GM19397 (cell line): Measurements from ENCODE around the gene GPR180.
A peak's percentile ranks its signal among the peaks of the same experiment; 100 is the strongest.
"Not testable (repeated sequence)": the region's sequence is repeated elsewhere in the genome, so short reads cannot be mapped to it uniquely, and the experiment has no call there.

Source experiments
- ATAC-seq: cut with Tn5 transposase; IDR thresholded peaks from one replicate; pipeline ENCODE4 v1.9.1; 2021; ENCODE audit warnings: mild to moderate bottlenecking, moderate library complexity; ENCODE audit not compliant: unreplicated experiment

Gene GPR180

GRCh38 chr13:94595950-94596574 lies 5.6 kb upstream of the GPR180 start, which contains the start of gene TGDS:
Gene TGDS (minus strand): TSS chr13:94596152. CDS start chr13:94596136, 16 bp downstream.
- peak; percentile 99 for ATAC-seq

- ATAC-seq, result no peak
Measured at GRCh38 chr13:94596575-94596971, 5.1 kb upstream of the GPR180 start.

- no peak for ATAC-seq
Measured at GRCh38 chr13:94598281-94598680, 3.4 kb upstream of the GPR180 start.

- no peak for ATAC-seq
Measured at GRCh38 chr13:94599877-94600276, 1.8 kb upstream of the GPR180 start.

- no peak for ATAC-seq
Measured at GRCh38 chr13:94602467-94602866, 810 bp downstream of the GPR180 start.

- ATAC-seq, result no peak
Measured at GRCh38 chr13:94607056-94607455, 5.4 kb downstream of the GPR180 start.

GRCh38 chr13:94607939-94608338 lies 6.3 kb downstream of the GPR180 start:
- ATAC-seq, result no peak

GRCh38 chr13:94608586-94608985 lies 6.9 kb downstream of the GPR180 start:
- ATAC-seq, result no peak

- ATAC-seq, result no peak
Measured at GRCh38 chr13:94609196-94609595, 7.5 kb downstream of the GPR180 start.

- no peak for ATAC-seq
Measured at GRCh38 chr13:94610475-94610874, 8.8 kb downstream of the GPR180 start.

GRCh38 chr13:94612050-94612449 lies 10.4 kb downstream of the GPR180 start:
- ATAC-seq, result no peak

- no peak for ATAC-seq
Measured at GRCh38 chr13:94613051-94613450, 11.4 kb downstream of the GPR180 start.

- no peak for ATAC-seq
Measured at GRCh38 chr13:94617389-94618000, 15.8 kb downstream of the GPR180 start.

- peak; percentile 64 for ATAC-seq
Measured at GRCh38 chr13:94620286-94620896, 18.7 kb downstream of the GPR180 start.

GRCh38 chr13:94622344-94622743 lies 20.7 kb downstream of the GPR180 start:
- ATAC-seq, result no peak

GRCh38 chr13:94623316-94623715 lies 21.7 kb downstream of the GPR180 start:
- ATAC-seq, result no peak

- no peak for ATAC-seq
Measured at GRCh38 chr13:94630858-94631257, 29.2 kb downstream of the GPR180 start.

- ATAC-seq, result no peak
Measured at GRCh38 chr13:94632226-94632980, 30.7 kb downstream of the GPR180 start.

GRCh38 chr13:94636096-94636495 lies 34.4 kb downstream of the GPR180 start:
- ATAC-seq, result not testable (repeated sequence)

GRCh38 chr13:94636942-94637578 lies 35.4 kb downstream of the GPR180 start:
- no peak for ATAC-seq

- not testable (repeated sequence) for ATAC-seq
Measured at GRCh38 chr13:94637677-94638076, 36.0 kb downstream of the GPR180 start.
